NT2/D1 (cell line): Measurements from ENCODE around the gene PPP6R1.

ENCODE experiments used
- DNase-seq: peaks from one replicate; pipeline ENCODE4 v3.0.0-alpha.2; 2011; ENCODE audit warnings: low read depth, low spot score
- H3K27me3 ChIP-seq: 2 replicates; pipeline ENCODE4 v1.6.0; 2011; ENCODE audit warnings: mild to moderate bottlenecking; ENCODE audit not compliant: insufficient read length, insufficient read depth
- H3K36me3 ChIP-seq: 2 replicates; pipeline ENCODE4 v1.6.1; 2011; ENCODE audit warnings: mild to moderate bottlenecking, low read length, mixed read lengths; ENCODE audit not compliant: insufficient read depth, insufficient read length
- H3K4me1 ChIP-seq: 2 replicates; pipeline ENCODE4 v1.5.1; 2011; ENCODE audit not compliant: insufficient read depth, insufficient read length
- H3K4me3 ChIP-seq: 2 replicates; pipeline ENCODE4 v1.5.1; 2011; ENCODE audit warnings: low read depth; ENCODE audit not compliant: insufficient read length
- H3K9ac ChIP-seq: 2 replicates; pipeline ENCODE4 v1.6.0; 2011; ENCODE audit warnings: low read depth; ENCODE audit not compliant: insufficient read length
- H3K9me3 ChIP-seq: 2 replicates; pipeline ENCODE4 v1.5.1; 2011; ENCODE audit warnings: mild to moderate bottlenecking, low read length; ENCODE audit not compliant: insufficient read depth
- SUZ12 ChIP-seq: IDR thresholded peaks from 2 replicates; pipeline ENCODE4 v1.6.1; 2011; ENCODE audit not compliant: insufficient read length, insufficient read depth; ENCODE audit errors: extremely low read depth
- YY1 ChIP-seq: IDR thresholded peaks from 2 replicates; pipeline ENCODE4 v1.6.1; 2011; ENCODE audit not compliant: insufficient read length, insufficient read depth
- ZNF274 ChIP-seq: IDR thresholded peaks from 2 replicates; pipeline ENCODE4 v1.6.1; 2011; ENCODE audit warnings: mild to moderate bottlenecking, low read depth, low read length

PPP6R1 gene

GRCh38 chr19:55262359-55262758 is 3.5 kb upstream of the PPP6R1 start:
- H3K4me1 ChIP-seq, result no peaks in the 10 kb centered on the region
- H3K9ac ChIP-seq, result no peak overlapping the region
- no peaks in the 10 kb centered on the region; the same call in 1 of the 2 replicates for H3K9me3 ChIP-seq
- TF ChIP-seq YY1 (no peak), ZNF274 (no peak)
- no peak for DNase-seq
- H3K4me3 ChIP-seq, result no peak overlapping the region
- H3K27me3 ChIP-seq, result no peaks in the 10 kb centered on the region
- peaks cover 6% of the 10 kb centered on the region for H3K36me3 ChIP-seq

DNA sequence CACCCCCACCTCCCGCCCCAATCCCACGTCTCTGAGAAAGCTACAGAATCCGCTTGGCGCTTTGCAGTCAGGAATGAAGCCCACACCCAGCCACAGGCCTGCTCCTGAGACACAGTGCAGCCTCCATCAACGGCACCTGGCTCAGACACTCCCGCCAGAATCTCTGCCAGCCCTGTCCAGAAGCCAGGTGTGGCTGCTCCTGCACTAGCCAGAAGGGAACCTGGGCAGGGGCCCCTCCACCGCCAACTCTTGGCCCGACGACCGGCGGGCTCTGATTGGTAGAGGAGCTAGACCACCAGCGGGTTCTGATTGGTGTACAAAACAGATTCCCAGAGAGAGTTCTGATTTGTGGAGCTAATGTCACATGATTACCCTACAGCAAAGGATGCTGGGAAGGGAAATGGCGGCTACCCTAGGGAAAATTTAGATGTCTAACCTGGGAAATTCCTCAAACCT is 2.9 kb upstream of the PPP6R1 start:
- DNase-seq, result no peak
- Histone ChIP-seq H3K36me3 (peaks cover 11% of the 10 kb centered on the region), H3K4me3 (no peak overlapping the region), H3K4me1 (peaks cover 2% of the 10 kb centered on the region), H3K27me3 (no peaks in the 10 kb centered on the region), H3K9ac (no peak overlapping the region), H3K9me3 (no peaks in the 10 kb centered on the region; the same call in 1 of the 2 replicates)
- TF ChIP-seq ZNF274 (no peak), SUZ12 (no peak), YY1 (no peak)

DNA sequence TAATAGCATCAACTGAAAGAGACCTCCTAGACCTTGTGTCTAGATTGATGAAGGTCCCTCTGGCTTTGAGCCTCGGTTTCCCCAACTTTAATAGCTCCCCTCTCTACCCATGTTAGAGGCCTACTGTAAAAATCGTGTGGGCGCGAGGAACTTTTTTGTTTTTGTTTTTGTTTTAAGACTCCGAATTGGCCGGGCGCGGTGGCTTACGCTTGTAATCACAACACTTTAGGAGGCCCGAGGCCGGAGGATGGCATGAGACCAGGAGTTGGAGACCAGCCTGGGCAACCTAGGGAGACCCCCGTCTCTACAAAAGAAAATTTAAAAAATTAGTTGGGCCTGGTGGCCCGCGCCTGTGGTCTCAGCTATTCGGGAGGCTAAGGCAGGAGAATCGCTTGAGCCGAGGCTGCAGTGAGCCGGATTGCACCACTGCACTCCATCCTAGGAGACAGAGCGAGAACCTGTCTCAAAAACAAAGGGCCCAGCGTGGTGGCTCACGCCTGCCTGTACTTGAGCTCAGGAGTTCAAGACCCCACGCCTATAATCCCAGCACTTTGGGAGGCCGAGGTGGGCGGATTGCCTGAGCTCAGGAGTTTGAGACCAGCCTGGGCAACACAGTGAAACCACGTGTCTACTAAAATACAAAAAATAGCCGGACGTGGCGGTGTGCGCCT is 858 bp upstream of the PPP6R1 start:
- Histone ChIP-seq H3K9ac (peak overlapping the region; percentile 82), H3K4me1 (peaks cover 2% of the 10 kb centered on the region), H3K9me3 (no peaks in the 10 kb centered on the region), H3K27me3 (no peaks in the 10 kb centered on the region), H3K4me3 (peak overlapping the region; percentile 67), H3K36me3 (peaks cover 31% of the 10 kb centered on the region)
- no peak for TF ChIP-seq ZNF274
- TF ChIP-seq SUZ12, result no peak
- TF ChIP-seq YY1, result no peak
- DNase-seq, result no peak

- Histone ChIP-seq H3K9me3 (no peaks in the 10 kb centered on the region), H3K9ac (peak overlapping the region; percentile 97), H3K36me3 (peaks cover 40% of the 10 kb centered on the region), H3K4me1 (peaks cover 2% of the 10 kb centered on the region), H3K4me3 (peak overlapping the region; percentile 91), H3K27me3 (no peaks in the 10 kb centered on the region)
- TF ChIP-seq SUZ12, result no peak
- no peak for TF ChIP-seq YY1
- no peak for TF ChIP-seq ZNF274
- DNase-seq, result no peak
These were observed 365 bp downstream of the PPP6R1 start for GRCh38 chr19:55258476-55258827.

DNA sequence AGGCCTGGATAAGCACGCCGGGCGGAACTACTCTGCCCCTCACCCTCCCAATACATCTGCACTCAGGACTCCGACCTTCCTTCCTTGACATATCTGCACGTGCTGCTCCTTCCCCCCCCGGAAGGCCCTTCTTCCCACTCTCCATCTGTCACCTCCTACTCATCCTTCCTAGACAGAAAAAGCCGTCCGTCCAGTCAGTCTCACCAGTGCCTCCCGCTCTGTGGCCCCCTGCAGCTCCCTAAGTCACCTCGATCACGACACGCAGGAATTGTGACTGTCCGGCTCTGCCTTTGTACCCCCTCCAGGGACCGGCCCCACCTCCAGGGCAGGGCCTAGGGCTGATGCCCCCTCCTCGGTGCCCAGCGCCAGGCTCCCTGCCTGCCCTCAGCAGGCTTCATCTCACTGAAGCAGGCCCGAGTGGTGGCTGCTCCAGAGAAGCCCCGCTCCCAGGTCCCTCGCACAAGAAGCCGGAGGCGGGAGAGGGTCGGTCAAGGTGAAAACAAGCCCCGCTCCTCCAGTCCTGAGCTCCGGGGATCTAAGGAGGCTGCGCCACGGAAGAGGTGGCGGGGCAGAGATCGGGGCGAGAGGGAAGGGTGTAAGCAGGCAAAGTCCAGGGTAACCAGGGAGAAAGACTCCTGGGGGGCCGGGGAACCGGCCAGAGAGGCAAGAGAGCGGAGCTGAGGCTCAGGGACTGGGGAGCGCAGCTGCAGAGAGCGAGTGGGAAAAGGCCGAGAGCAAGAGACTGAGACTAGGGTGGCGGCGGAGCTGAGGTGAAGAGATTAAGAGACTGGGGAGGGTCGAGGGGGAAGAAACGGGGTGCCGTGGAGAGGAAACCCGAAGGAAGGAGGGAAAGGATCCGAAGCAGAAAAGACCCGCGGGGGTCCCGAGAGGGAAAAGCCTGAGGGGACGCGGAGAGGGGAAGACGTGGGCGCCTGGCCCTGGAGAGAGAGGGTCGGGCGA is 1.1 kb downstream of the PPP6R1 start:
- DNase-seq, result no peak

GRCh38 chr19:55256562-55257460 is 2.0 kb downstream of the PPP6R1 start:
- no peak for TF ChIP-seq SUZ12
- TF ChIP-seq ZNF274, result no peak
- TF ChIP-seq YY1, result no peak
- peaks cover 41% of the 10 kb centered on the region for H3K36me3 ChIP-seq
- H3K4me3 ChIP-seq, result peak overlapping the region; percentile 91
- H3K9ac ChIP-seq, result peak overlapping the region; percentile 17
- H3K9me3 ChIP-seq, result no peaks in the 10 kb centered on the region
- DNase-seq, result no peak
- peaks cover 4% of the 10 kb centered on the region for H3K4me1 ChIP-seq
- H3K27me3 ChIP-seq, result no peaks in the 10 kb centered on the region

More for the DNA sequence above, 1.1 kb downstream of the PPP6R1 start:
- no peak for TF ChIP-seq SUZ12
- no peak for TF ChIP-seq YY1
- no peak for TF ChIP-seq ZNF274
- no peaks in the 10 kb centered on the region for H3K9me3 ChIP-seq
- H3K36me3 ChIP-seq, result peaks cover 46% of the 10 kb centered on the region
- H3K4me1 ChIP-seq, result peaks cover 4% of the 10 kb centered on the region
- peak overlapping the region; percentile 91 for H3K4me3 ChIP-seq
- H3K9ac ChIP-seq, result peak overlapping the region; percentile 97
- H3K27me3 ChIP-seq, result no peaks in the 10 kb centered on the region
